GM19463 (cell line): ENCODE data around the gene ZFP1.

Experiments
- ATAC-seq: cut with Tn5 transposase; IDR thresholded peaks from one replicate; pipeline ENCODE4 v1.9.1; 2021; ENCODE audit warnings: mild to moderate bottlenecking, moderate library complexity; ENCODE audit not compliant: unreplicated experiment

Gene ZFP1

DNA sequence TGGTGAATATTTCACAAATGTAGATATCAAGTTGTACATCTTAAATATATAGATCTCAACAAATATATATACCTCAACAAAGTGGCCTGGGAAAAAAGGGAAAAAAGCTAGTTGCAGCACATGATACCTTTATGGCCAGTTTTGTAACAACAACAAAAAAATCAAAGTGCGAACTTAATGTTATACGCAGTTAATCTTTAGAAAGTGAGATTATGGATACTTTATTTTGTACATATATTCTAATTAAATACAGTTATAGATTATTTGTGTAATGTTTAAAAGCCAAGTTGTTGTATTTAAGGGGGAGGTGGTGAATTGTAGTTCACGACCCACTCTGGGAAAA, 385 bp upstream of the ZFP1 start:
- ATAC-seq = no peak

DNA sequence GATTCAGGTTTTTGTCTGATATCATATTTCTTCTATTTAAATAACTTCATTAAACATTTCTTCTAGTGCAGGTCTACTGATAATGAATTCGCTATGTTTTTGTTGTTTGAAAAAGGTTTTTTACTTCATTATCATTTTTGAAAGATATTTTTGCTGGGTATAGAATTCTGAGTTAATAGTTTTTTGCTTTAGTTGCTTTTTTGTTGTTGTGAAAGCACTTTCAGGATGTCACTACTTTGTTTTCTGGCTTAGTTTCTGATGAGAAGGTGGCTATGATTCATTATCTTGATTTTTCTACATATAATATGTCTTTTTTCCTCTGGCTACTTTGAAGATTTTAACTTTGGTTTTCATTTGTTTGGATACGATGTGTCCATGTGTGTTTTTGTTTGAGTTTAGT, 3.5 kb downstream of the ZFP1 start:
- no peak for ATAC-seq

DNA sequence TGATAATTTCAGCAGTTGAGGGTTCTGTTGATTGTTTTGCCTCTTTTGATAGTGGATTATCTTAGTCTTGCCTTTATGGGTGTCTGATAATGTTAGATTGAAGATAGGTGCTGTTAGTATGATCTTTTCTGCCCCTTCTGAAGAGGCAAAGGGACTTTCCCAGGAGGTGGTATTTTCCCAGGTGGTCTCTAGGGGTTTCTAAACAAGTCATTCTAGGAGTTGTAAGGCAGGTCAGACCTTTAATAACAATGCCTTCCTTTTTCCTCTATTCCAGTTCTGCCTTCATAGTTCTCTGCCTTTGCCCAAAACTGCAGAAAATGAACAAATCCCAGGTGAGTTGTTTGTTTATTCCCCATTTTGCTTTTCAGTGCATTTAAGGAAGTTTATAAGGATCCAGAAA, 4.3 kb downstream of the ZFP1 start:
- ATAC-seq = no peak

DNA sequence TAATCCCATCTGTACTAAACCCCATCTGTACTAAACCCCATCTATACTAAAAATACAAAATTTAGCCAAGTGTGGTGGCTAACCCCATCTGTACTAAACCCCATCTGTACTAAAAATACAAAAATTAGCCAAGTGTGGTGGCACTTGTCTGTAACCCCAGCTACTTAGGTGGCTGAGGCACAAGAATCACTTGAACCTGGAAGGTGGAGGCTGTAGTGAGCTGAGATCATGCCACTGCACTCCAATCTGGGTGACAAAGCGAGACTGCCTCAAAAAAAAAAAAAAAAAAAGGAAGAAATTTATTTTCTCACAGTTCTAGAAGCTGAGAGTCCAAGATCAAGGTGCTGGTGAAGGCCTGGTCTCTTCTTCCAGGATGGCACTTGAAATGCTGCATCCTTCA, 12.1 kb downstream of the ZFP1 start:
- no peak for ATAC-seq

- ATAC-seq = no peak
These were observed 21.6 kb downstream of the ZFP1 start for GRCh38 chr16:75169899-75170405.

- ATAC-seq = no peak
These were observed 24.3 kb downstream of the ZFP1 start for GRCh38 chr16:75172578-75172977.

DNA sequence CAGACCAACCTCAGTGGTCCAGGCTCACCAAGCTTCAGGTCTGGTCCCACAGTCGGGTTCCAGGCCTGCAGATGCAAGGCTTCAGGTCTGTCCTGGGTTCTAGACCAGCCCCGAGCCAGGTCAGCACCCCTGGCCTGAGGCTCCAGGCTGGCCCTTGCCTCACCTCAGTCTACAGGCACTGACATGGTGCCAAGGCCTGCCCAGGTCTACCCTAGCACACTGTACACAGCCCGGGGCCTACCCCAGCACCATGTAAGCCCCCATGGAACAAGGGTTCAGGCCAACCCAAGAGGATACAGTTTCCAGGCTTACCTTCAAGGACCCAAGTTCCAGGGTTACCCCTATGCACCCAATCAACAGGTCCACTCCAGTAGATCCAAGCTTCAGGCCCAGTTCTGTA, 26.8 kb downstream of the ZFP1 start:
- ATAC-seq = no peak

DNA sequence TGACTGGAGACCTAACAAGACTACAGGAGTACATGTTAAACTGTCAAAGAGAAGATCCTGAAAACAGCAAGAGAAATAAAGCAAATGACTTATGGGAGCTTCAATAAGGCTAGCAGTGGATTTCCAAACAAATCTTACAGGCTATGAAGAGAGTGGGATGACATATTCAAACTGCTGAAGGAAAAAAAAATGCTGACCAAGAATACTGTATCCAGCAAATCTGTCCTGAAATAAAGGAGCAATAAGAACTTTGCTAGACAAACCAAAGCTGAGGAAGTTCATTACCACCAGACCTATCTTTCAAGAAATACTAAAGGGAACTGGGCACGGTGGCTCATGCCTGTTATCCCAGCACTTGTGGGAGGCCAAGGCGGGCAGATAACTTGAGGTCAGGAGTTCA, 28.6 kb downstream of the ZFP1 start:
- no peak for ATAC-seq

GRCh38 chr16:75179208-75179607, 30.9 kb downstream of the ZFP1 start:
- no peak for ATAC-seq

GRCh38 chr16:75181630-75182029, 33.3 kb downstream of the ZFP1 start:
- ATAC-seq = no peak

- no peak for ATAC-seq
These were observed 40.6 kb downstream of the ZFP1 start for GRCh38 chr16:75188832-75189477.

- no peak for ATAC-seq
These were observed 41.4 kb downstream of the ZFP1 start for GRCh38 chr16:75189638-75190245.

GRCh38 chr16:75192606-75193264, 44.4 kb downstream of the ZFP1 start:
- ATAC-seq = no peak

- no peak for ATAC-seq
These were observed 44.9 kb downstream of the ZFP1 start for GRCh38 chr16:75193265-75193650.

DNA sequence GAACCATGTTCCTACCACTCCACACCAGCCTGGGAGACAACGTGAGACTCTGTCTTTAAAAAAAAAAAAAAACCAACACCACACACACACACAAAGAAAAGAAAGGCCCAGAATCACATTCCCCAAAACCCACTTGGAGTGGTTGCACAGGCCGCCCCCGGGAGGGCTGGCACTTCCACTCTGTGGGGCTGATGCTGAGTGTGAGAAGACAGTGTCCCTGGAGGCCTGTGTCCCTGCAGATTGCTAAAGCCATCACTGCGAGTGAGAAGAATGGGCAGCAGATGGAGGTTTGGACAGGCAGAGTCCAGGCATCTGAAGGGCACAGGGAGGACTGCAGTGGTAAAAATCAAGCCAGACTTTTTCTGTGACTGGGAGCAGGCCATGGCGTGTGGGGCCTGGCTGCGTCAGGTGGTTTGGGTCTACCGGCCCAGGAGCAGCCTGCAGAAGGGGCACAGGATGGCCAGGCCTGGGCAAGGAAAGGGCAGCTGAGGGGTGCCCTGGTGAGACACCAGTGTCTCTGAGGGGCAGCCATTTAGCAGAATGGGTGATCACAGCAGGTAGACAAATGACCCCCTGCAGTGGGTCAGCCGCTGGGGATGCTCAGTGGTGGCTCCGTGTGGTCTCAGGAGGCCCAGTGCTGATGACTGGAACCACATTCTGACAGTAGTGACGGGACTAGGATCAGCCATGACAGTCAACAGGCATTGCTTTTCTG, 45.6 kb downstream of the ZFP1 start:
- no peak for ATAC-seq

DNA sequence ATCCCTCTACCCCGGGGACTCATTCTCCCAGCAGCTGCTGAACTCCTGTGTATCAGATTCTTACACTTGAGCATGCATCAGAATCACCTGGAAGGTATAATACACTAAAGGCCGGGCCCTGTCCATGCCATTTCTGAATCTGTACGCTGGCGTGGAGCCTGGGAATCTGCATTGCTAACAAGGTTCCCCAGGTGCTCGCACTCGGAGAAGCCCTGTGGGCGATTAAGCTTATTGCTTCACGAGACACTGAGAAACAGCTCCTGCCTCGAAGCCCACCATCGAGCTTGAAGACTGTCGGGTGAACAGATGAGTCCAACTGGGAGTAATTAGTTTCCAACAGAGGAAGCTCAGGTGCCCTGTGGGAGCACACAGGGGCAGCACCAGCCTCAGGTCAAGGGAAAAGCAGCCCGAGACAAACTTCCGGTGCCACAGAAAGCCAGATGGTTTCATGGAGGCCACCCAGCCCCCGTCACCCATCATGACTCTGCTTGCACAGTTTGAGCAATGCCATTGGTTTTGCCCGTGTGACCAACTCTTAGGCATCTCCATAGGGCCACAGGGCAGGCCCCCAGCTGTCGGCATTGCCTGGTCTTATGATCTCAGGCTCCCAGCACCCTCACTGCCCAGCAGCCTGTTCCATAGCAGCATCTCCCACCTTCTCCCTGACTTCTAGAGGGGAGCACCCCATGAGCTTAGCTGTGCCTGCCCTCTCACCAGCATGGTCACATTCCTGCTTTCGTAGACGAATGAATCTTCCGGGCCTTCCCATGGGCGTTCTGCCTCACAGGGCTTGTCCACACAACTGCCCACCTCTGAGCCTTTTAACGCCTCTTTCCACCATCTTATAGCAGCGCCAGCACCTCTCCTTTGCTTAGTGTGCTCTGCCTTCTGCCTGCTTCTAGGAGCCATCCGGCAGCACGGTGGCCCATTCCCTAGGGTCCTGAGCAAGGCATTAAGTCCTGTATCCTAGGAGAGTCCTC, 47.8 kb downstream of the ZFP1 start:
- no peak for ATAC-seq

GRCh38 chr16:75196836-75197235, 48.5 kb downstream of the ZFP1 start:
- ATAC-seq = no peak

DNA sequence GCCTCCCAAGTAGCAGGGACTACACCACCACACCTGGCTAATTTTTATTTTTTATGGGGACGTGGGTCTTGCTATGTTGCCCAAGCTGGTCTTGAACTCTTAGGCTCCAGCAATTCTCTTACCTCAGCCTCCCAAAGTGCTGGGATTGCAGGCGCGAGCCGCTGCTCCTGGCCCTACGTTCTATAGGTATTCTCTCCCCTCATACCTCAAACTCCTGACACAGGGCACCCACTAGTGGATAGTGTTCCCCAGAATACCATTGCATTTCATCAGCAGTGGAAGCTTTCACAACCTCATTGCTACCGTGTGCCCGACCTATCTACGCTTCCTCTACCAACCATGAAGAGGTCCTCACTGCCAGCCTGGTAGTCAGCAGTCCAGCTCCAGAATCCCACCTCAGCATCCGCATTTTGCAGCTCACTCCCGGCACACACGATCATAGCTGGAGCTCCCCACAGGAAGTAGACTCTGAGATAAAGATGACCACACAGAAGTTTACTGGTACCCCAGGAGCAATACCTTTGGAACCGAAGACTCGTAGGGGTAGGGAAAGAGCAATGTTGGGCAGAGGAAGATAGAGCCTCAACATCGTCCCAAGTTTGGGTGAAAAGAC, 49.3 kb downstream of the ZFP1 start:
- ATAC-seq = no peak

- ATAC-seq = no peak
These were observed 49.8 kb downstream of the ZFP1 start for GRCh38 chr16:75198135-75198600.

- no peak for ATAC-seq
These were observed 53.8 kb downstream of the ZFP1 start for GRCh38 chr16:75202069-75202590.
